Germinal center (tissue), 1 donor: ENCODE measurements around the gene SMIM35.
A peak's percentile ranks its signal among the peaks of the same experiment; 100 is the strongest.

Source experiments
- DNase-seq: peaks from one replicate; pipeline ENCODE4 v3.0.0; 2012; ENCODE audit warnings: mixed read lengths, low spot score

The SMIM35 gene

DNA sequence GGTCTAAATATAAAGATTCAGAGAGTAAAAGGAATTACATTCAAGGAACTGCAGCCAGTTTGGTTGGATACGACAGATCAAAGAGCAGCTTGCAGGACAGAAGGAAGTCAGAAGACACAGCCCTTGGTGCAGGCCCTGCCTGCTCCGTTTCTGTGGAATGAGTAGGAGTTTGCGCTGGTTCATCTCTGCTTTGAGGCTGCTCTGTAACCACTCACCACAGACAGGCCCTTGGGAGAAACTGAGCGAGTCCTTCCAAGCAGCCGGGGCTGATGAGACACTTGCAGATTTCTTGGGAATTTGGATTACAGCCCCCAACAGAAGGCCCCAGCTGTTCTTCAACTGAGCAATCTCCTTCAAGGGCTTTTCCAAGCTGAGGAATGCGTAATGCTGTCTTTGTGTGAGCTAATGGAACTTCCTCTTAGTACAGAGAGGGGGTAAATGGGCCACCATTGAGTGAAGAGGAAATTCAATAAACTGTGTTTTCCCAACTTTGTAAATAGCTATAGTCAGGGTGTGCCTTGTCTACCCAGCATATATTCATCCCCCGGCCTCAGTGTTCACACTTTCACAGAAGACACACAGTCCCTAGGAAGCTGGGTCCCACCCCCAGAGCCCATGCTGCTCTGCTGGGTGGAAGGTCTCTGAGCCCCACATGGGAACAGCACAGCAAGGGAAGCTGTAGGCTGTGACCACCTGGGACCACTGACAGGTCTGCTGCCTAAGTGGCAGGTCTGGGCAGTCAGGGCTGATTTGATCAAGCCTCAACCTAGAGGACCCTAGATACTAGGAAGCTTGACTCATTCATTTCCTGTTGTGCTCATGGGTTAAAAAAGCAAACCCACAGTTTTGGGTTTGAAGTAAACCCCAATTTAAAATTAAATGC is 84.0 kb downstream of the SMIM35 start:
- no peak for DNase-seq

DNA sequence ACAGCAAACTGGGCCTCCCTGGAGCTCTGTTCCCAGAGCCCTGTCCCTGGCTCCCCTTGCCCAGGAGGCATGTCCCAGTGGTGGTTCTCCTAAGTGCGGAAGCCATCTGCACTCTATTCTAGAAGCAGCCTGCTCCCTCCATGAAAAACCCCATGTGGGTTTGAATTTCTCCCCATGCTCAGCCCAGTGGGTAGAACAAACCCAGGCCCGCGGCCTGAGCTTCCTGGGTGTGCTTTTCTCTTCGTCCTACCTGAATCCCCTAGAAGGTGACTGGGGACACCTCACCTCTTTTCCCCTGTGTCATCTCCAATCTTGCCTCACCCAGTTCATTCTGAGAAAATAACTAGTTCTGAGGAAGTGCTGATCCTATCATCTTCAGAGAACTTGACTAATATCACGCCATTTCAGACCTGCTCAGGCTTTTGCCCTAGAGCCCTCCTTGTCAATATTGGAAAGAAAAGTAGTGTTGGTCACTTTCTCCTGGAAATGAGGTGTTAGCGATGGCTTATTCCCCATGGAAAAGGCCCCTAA is 84.7 kb downstream of the SMIM35 start:
- DNase-seq = no peak

GRCh38 chr11:118001494-118001971 is 85.2 kb downstream of the SMIM35 start:
- no peak for DNase-seq

DNA sequence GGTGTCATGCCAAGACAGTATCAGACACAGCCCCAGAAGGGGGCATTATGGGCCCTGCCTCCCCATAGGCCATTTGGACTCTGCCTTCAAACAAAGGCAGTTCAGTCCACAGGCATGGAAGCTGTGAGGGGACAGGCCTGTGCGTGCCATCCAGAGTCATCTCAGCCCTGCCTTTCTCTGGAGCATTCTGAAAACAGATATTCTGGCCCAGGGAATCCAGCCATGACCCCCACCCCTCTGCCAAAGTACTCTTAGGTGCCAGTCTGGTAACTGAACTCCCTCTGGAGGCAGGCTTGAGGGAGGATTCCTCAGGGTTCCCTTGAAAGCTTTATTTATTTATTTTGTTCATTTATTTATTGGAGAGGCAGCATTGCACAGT is 85.9 kb downstream of the SMIM35 start:
- no peak for DNase-seq

GRCh38 chr11:118000067-118000849 is 86.5 kb downstream of the SMIM35 start:
- no peak for DNase-seq

DNA sequence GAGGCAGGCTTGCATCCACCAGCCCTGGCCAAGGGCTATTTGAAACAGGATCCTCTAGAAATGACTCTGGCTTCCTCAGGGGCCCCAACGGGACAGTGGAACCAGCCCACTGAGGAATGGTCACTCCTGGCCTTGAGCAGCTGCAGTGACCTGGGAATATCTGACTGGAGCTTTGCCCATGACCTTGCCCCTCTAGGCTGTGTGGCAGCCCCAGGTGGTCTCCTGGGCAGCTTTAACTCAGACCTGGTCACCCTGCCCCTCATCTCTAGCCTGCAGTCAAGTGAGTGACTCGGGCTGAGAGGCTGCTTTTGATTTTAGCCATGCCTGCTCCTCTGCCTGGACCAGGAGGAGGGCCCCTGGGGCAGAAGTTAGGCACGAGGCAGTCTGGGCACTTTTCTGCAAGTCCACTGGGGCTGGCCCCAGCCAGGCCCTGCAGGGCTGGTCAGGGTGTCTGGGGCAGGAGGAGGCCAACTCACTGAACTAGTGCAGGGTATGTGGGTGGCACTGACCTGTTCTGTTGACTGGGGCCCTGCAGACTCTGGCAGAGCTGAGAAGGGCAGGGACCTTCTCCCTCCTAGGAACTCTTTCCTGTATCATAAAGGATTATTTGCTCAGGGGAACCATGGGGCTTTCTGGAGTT is 87.3 kb downstream of the SMIM35 start:
- no peak for DNase-seq

GRCh38 chr11:117998664-117999353 is 88.0 kb downstream of the SMIM35 start:
- no peak for DNase-seq

- no peak for DNase-seq
Measured at GRCh38 chr11:117997823-117998579, 88.8 kb downstream of the SMIM35 start.

- no peak for DNase-seq
Measured at GRCh38 chr11:117997406-117997805, 89.4 kb downstream of the SMIM35 start.

- DNase-seq = no peak
Measured at GRCh38 chr11:117996058-117996457, 90.7 kb downstream of the SMIM35 start.

DNA sequence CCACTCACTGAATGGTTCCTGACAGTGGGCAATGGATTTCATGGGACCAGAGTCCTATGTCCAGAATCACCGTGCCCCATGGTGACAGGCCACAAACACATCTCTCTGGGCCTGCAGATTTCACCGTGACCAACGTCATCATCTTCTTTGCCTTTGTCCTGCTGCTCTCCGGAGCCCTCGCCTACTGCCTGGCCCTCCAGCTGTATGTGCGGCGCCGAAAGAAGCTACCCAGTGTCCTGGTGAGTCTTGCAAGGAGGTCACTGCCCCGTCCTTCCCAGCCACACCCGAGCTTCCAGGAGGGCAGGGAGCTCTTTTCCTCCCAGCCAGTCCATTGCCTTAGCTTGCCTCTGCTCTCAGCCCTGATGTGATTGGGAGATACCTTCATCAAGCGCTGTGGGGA is 91.3 kb downstream of the SMIM35 start:
- DNase-seq = no peak

GRCh38 chr11:117993988-117994745 is 92.6 kb downstream of the SMIM35 start:
- DNase-seq = no peak

- DNase-seq = no peak
Measured at GRCh38 chr11:117992620-117993019, 94.1 kb downstream of the SMIM35 start.

- DNase-seq = no peak
Measured at GRCh38 chr11:117992136-117992535, 94.6 kb downstream of the SMIM35 start.

- no peak for DNase-seq
Measured at GRCh38 chr11:117989351-117990102, 97.2 kb downstream of the SMIM35 start.

DNA sequence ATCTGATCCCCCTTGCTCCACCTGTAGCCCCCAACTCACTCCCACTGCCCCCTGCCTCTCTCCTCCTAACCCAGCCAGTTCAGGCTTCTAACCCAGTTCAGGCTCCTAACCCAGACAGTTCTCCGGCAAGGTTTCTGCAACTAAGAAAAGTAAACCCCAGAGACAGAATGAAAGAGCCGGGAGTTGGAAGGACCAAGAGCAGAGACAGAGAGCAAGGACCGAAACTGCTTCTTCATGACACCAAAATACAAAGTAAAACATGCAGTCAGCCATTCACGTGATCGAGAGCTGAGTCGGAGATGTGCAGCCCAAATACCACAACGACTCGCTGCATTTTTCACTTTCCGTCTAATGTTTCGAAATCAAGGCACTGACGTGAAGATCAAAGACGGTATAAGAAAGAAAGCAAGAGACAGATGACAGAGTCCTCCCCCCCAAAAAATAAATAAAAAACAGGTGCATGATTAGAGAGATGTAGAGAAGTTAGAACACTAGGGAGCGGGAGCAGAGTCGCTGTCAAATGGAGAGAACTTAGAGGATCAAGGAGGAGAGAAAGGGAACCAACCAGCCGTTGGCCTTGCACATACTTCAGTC is 99.7 kb downstream of the SMIM35 start:
- DNase-seq = peak; percentile 51

GRCh38 chr11:117985953-117986887 is 100.5 kb downstream of the SMIM35 start, which contains the start of gene IL10RA:
Gene IL10RA (plus strand): TSS chr11:117986394. CDS start chr11:117986468, 74 bp downstream.
- peak; percentile 94 for DNase-seq

DNA sequence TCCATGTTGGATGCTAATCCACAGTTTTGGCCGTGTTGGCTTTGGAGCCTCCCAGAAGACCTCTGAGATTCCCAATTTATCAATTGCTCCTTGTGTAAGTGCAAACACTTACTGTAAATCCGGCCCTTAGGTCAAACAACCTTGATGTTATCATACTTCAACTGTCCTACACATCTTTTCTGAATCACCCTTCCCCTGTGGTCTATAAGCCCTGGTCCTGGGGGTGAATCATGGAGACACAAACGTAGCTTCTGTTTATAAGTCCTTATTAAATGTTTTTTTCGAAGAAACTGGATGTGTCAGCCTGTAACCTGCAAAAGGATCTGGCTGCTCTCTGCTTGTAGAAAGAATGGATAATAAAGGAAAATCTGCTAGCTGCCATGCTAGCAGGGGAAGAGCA is 102.3 kb downstream of the SMIM35 start:
- no peak for DNase-seq
